Natural killer cell (primary cell): ENCODE data around the gene DGLUCY. TPM values are rescaled to one million over a fixed set of nuclear protein-coding genes. Genes with fewer than 3 reads are reported as not detected.
A peak's percentile ranks its signal among the peaks of the same experiment; 100 is the strongest.

Experiments
- ATAC-seq, 3 donors: fragments of 150-1000 bp in 2 of 3; fragments of 200-7000 bp in 1 of 3; cut with Tn5 transposase; 1 replicate in 1 of 3; 2 replicates in 2 of 3; pipeline ENCODE4 v1.10.0; 2021; ENCODE audit warnings: mild to moderate bottlenecking in 2 of 3, moderate library complexity in 2 of 3
- DNase-seq, 2 donors: peaks; one replicate each; pipeline versions ENCODE4 v3.0.0 to v3.0.0-alpha.2; 2013 to 2021; ENCODE audit warnings: mixed read lengths in 1 of 2
- H3K27ac ChIP-seq: one replicate; pipeline ENCODE4 v1.5.1; 2013; ENCODE audit warnings: mild to moderate bottlenecking, low read length
- H3K27me3 ChIP-seq: one replicate; pipeline ENCODE4 v1.6.1; 2013; ENCODE audit warnings: low read length; ENCODE audit not compliant: control insufficient read depth, insufficient read depth
- H3K36me3 ChIP-seq: one replicate; pipeline ENCODE4 v1.6.1; 2013; ENCODE audit warnings: low read length; ENCODE audit not compliant: control insufficient read depth, insufficient read depth
- H3K4me1 ChIP-seq: one replicate; pipeline ENCODE4 v1.6.1; 2013; ENCODE audit warnings: low read length; ENCODE audit not compliant: control insufficient read depth, insufficient read depth
- H3K4me3 ChIP-seq: one replicate; pipeline ENCODE4 v1.5.1; 2013; ENCODE audit warnings: low read length
- H3K9me3 ChIP-seq: one replicate; pipeline ENCODE4 v1.6.1; 2013; ENCODE audit warnings: low read length; ENCODE audit not compliant: control insufficient read depth, insufficient read depth
- H3K27ac Mint-ChIP-seq, 2 donors: one replicate each; pipeline ENCODE4 v1.8.0; 2022; ENCODE audit warnings: mild to moderate bottlenecking in 2 of 2, mixed read lengths in 2 of 2, moderate library complexity in 1 of 2
- H3K27me3 Mint-ChIP-seq, 2 donors: one replicate each; pipeline ENCODE4 v1.8.0; 2022; ENCODE audit warnings: low read depth in 2 of 2, mixed read lengths in 2 of 2
- H3K36me3 Mint-ChIP-seq: one replicate; pipeline ENCODE4 v1.8.0; 2022; ENCODE audit warnings: mixed read lengths
- H3K4me1 Mint-ChIP-seq, 2 donors: one replicate each; pipeline ENCODE4 v1.8.0; 2022; ENCODE audit warnings: mixed read lengths in 2 of 2
- H3K4me3 Mint-ChIP-seq: one replicate; pipeline ENCODE4 v1.8.0; 2022; ENCODE audit warnings: mild to moderate bottlenecking, moderate library complexity, mixed read lengths
- H3K9me3 Mint-ChIP-seq, 2 donors: one replicate each; pipeline ENCODE4 v1.8.0; 2022; ENCODE audit warnings: mixed read lengths in 2 of 2
- WGBS: methylation state at CpG from one replicate; pipeline ENCODE4 v1.1.7; 2013; ENCODE audit warnings: missing lambda C conversion rate; ENCODE audit not compliant: insufficient coverage; 5-methylcytosine and 5-hydroxymethylcytosine counted together
- intact Hi-C: fragments of 100-400 bp; cut with micrococcal nuclease; formaldehyde crosslinking; loops from one replicate; pipeline ENCODE4 v1.14.2; 2022
- total RNA-seq, 4 donors: library from RNA; stranded (reverse); fragments of 120-200 nt in 1 of 4; gene quantifications; one replicate each; pipeline versions ENCODE4 v1.2.3 to v1.2.4, GENCODE V29; 2013 to 2022
- TF ChIP-seq, protein P1 (sequence below): fragments of 200-600 bp; IDR thresholded peaks from one replicate; pipeline ENCODE4 v1.8.0; 2022; ENCODE audit warnings: antibody characterized with exemption

The DGLUCY gene
- total RNA-seq, 3 donors from 2014 or later (not counting 1 experiment from before 2014, with no cell fraction given): 108 to 142 (median 110) TPM

DNA sequence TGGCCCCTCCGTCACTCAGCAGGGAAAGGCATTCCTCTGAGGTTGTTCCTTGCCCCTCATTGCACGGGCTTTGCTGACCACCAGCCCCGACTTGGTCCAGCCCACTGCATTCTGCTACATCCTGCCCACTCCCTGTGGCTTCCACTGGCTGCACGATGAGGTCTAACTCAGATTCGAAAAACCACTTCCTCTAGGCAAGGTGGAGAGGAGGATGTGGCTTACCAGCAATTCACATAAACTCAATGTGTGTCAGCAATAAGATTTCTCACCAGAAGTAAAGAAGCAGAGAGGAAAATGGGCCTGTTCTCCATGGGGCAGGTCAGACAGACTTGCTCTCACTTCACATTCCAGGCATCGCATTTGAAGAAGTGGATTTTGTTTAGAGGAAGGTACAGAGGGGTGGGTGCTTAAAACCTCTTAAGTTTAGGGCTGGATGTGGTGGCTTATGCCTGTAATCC, 115.9 kb downstream of the DGLUCY start:
- ATAC-seq (peak; percentile 23 to 66 (median 59)), DNase-seq (peak; percentile 72 to 91)
- H3K36me3 Mint-ChIP-seq: no peaks in the 10 kb centered on the region
- peaks cover 98% of the 10 kb centered on the region for H3K4me1 ChIP-seq
- peak overlapping the region; percentile 90 for H3K27ac ChIP-seq
- no peaks in the 10 kb centered on the region for H3K9me3 ChIP-seq
- TF ChIP-seq, protein P1, sequence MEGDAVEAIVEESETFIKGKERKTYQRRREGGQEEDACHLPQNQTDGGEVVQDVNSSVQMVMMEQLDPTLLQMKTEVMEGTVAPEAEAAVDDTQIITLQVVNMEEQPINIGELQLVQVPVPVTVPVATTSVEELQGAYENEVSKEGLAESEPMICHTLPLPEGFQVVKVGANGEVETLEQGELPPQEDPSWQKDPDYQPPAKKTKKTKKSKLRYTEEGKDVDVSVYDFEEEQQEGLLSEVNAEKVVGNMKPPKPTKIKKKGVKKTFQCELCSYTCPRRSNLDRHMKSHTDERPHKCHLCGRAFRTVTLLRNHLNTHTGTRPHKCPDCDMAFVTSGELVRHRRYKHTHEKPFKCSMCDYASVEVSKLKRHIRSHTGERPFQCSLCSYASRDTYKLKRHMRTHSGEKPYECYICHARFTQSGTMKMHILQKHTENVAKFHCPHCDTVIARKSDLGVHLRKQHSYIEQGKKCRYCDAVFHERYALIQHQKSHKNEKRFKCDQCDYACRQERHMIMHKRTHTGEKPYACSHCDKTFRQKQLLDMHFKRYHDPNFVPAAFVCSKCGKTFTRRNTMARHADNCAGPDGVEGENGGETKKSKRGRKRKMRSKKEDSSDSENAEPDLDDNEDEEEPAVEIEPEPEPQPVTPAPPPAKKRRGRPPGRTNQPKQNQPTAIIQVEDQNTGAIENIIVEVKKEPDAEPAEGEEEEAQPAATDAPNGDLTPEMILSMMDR: no peak
- H3K27me3 Mint-ChIP-seq: no peaks in the 10 kb centered on the region
- peaks cover 85 to 91% of the 10 kb centered on the region in 2 donors for H3K4me1 Mint-ChIP-seq
- peaks cover 15% of the 10 kb centered on the region for H3K36me3 ChIP-seq
- peak overlapping the region; percentile 81 for H3K4me3 Mint-ChIP-seq
- peak overlapping the region; percentile 98 to 100 for H3K27ac Mint-ChIP-seq
- no peaks in the 10 kb centered on the region for H3K27me3 ChIP-seq
- intact Hi-C loops: loop anchor here (2.0 to 5.0 kb wide), 6 partner anchors 31 to 637 kb away; partner anchors contain the start of genes CCDC88C, RPS6KA5 and TC2N
- peaks cover 0 to 2% of the 10 kb centered on the region in 2 donors for H3K9me3 Mint-ChIP-seq
- H3K4me3 ChIP-seq: no peak overlapping the region
- 0% methylated on average over 5 of the region's 6 CpGs for WGBS

DNA sequence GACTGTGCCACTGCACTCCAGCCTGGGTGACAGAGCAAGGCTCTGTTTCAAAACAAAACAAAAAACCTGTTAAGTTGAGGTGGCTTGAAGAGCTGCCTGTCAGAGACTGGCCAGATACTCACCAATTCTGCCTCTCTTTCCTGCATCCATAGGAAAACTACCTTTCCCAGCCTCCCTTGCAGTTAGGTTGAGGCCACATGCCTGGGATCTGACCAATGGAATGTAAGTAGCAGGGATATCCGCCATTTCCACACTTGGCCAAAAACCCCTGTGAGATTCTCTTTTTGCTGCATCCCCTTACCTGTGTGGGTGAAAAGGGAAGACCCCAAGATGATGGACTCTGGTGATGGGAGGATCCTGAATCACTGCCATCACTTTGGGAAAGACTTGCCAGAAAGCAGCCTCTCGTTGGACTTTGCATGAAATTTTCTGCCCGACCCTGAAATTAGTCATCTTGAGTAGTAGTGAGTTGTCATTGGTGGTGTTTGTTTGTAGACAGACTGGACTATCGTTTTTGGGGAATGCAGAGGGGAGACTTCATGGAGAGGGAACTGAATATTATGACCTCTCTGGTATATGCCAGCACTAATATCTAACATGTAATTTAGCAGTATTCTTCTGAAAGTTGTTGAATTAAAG, 116.6 kb downstream of the DGLUCY start:
- no peaks in the 10 kb centered on the region for H3K9me3 ChIP-seq
- H3K27ac ChIP-seq: peak overlapping the region; percentile 90
- no peak overlapping the region for H3K4me3 ChIP-seq
- TF ChIP-seq, protein P1: no peak
- peak in 1 of 2 donors; percentile 52 for DNase-seq
- peak overlapping the region; percentile 98 to 100 for H3K27ac Mint-ChIP-seq
- H3K36me3 Mint-ChIP-seq: no peaks in the 10 kb centered on the region
- 55% methylated on average over 4 of the region's 4 CpGs for WGBS
- H3K4me1 ChIP-seq: peaks cover 92% of the 10 kb centered on the region
- no peak for ATAC-seq
- peak overlapping the region; percentile 81 for H3K4me3 Mint-ChIP-seq
- peaks cover 17% of the 10 kb centered on the region for H3K36me3 ChIP-seq
- no peaks in the 10 kb centered on the region for H3K27me3 ChIP-seq
- intact Hi-C loops: no loop called here
- peaks cover 80 to 90% of the 10 kb centered on the region in 2 donors for H3K4me1 Mint-ChIP-seq
- H3K9me3 Mint-ChIP-seq: peaks cover 0 to 2% of the 10 kb centered on the region in 2 donors
- no peaks in the 10 kb centered on the region for H3K27me3 Mint-ChIP-seq

DNA sequence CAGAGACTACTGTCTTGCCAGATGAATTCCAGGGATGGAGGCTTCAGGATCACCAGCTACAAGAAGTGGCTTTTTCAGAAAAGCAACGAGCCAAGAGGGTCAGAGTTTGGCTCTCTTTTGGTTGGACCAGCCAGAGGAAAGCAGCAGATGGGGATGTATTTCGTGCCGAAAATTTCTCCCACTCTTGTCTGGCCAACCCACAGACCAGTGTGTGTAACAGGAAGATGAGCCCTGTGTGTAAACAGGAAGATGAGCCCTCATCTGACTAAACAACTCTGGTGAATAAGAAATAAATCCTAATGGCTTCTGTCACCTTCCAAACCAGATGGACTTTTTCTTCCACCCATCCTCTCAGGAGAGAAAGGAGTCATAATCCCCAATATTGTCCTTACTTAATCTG, 117.6 kb downstream of the DGLUCY start:
- Histone ChIP-seq H3K4me3 (no peak overlapping the region), H3K4me1 (peaks cover 85% of the 10 kb centered on the region), H3K27ac (peak overlapping the region; percentile 90), H3K36me3 (peaks cover 25% of the 10 kb centered on the region), H3K9me3 (no peaks in the 10 kb centered on the region), H3K27me3 (no peaks in the 10 kb centered on the region)
- H3K27me3 Mint-ChIP-seq: no peaks in the 10 kb centered on the region
- TF ChIP-seq, protein P1: no peak
- H3K36me3 Mint-ChIP-seq: no peaks in the 10 kb centered on the region
- WGBS: 20% methylated on average over 3 of the region's 3 CpGs
- H3K9me3 Mint-ChIP-seq: peaks cover 0 to 2% of the 10 kb centered on the region in 2 donors
- peak overlapping the region; percentile 98 to 100 for H3K27ac Mint-ChIP-seq
- ATAC-seq (no peak), DNase-seq (peak in 1 of 2 donors; percentile 57)
- intact Hi-C loops: no loop called here
- H3K4me1 Mint-ChIP-seq: peaks cover 71 to 88% of the 10 kb centered on the region in 2 donors
- peak overlapping the region; percentile 81 for H3K4me3 Mint-ChIP-seq
